IMR-90 (cell line): ENCODE measurements around the gene PAPSS2. TPM values are rescaled to one million over a fixed set of nuclear protein-coding genes. Genes with fewer than 3 reads are reported as not detected.

Source experiments
- ATAC-seq: fragments of 200-7000 bp; cut with Tn5 transposase; 2 replicates; pipeline ENCODE4 v1.9.1; 2020; ENCODE audit warnings: low read depth, mild to moderate bottlenecking, moderate library complexity
- BruUV-seq: library from RNA; stranded (reverse); fragments of 400-500 nt; replicated peaks from 2 replicates; lab custom pipeline; 2021; lab: Mats Ljungman, UMichigan
- CTCF ChIA-PET: fragments of 300-600 bp; formaldehyde crosslinking; extraction: SDS; loops from one replicate; lab custom pipeline; 2021; ENCODE audit warnings: antibody characterized with exemption; lab: Yijun Ruan, JAX
- POLR2A ChIA-PET: fragments of 300-600 bp; sonication (Branson Sonifier 250); formaldehyde crosslinking; loops from one replicate; lab custom pipeline; 2022; ENCODE audit warnings: antibody characterized with exemption; ENCODE audit not compliant: unreplicated experiment; lab: Charles Lee
- DNase-seq: peaks from one replicate; pipeline ENCODE4 v3.0.0; 2013
- H2AFZ ChIP-seq: replicated peaks from 2 replicates; pipeline ENCODE3; 2013; ENCODE audit warnings: low read length, mild to moderate bottlenecking; ENCODE audit not compliant: poor library complexity
- H2AK5ac ChIP-seq: 2 replicates; pipeline ENCODE4 v1.6.1; 2013; ENCODE audit warnings: low read depth, low read length, inconsistent platforms
- H2AK9ac ChIP-seq: replicated peaks from 2 replicates; pipeline ENCODE3; 2013; ENCODE audit warnings: mild to moderate bottlenecking, low read depth, low read length, moderate library complexity; ENCODE audit not compliant: poor library complexity
- H2BK120ac ChIP-seq: 2 replicates; pipeline ENCODE4 v1.6.1; 2013; ENCODE audit warnings: low read depth, low read length, inconsistent platforms
- H2BK15ac ChIP-seq: 3 replicates; pipeline ENCODE4 v1.6.1; 2013; ENCODE audit warnings: low read depth, low read length, inconsistent platforms
- H2BK20ac ChIP-seq: 2 replicates; pipeline ENCODE4 v1.6.1; 2013; ENCODE audit warnings: low read depth, mild to moderate bottlenecking, inconsistent platforms, low read length, moderate library complexity
- H2BK5ac ChIP-seq: 2 replicates; pipeline ENCODE4 v1.6.1; 2013; ENCODE audit warnings: mild to moderate bottlenecking, low read depth, low read length, inconsistent platforms; ENCODE audit not compliant: poor library complexity, severe bottlenecking
- H3K14ac ChIP-seq: replicated peaks from 2 replicates; pipeline ENCODE4 v1.6.1; 2013; ENCODE audit warnings: low read depth, low read length, inconsistent platforms
- H3K18ac ChIP-seq: 2 replicates; pipeline ENCODE4 v1.6.1; 2013; ENCODE audit warnings: low read depth, low read length, control low read depth
- H3K23ac ChIP-seq: 2 replicates; pipeline ENCODE4 v1.6.1; 2013; ENCODE audit warnings: low read depth, low read length, inconsistent platforms
- H3K27ac ChIP-seq: 2 replicates; pipeline ENCODE4 v1.5.1; 2013; ENCODE audit warnings: mild to moderate bottlenecking, control low read depth, low read length; ENCODE audit not compliant: insufficient read depth
- H3K27me3 ChIP-seq: 2 replicates; pipeline ENCODE4 v1.6.1; 2013; ENCODE audit warnings: low read length; ENCODE audit not compliant: control insufficient read depth, insufficient read depth
- H3K36me3 ChIP-seq: 2 replicates; pipeline ENCODE4 v1.6.1; 2013; ENCODE audit warnings: low read length, mixed read lengths; ENCODE audit not compliant: control insufficient read depth, insufficient read depth
- H3K4ac ChIP-seq: 2 replicates; pipeline ENCODE4 v1.6.1; 2013; ENCODE audit warnings: low read depth, low read length, inconsistent platforms
- H3K4me1 ChIP-seq: 2 replicates; pipeline ENCODE4 v1.6.1; 2013; ENCODE audit warnings: low read length, mixed read lengths; ENCODE audit not compliant: control insufficient read depth, insufficient read depth
- H3K4me2 ChIP-seq: 2 replicates; pipeline ENCODE4 v1.6.1; 2013; ENCODE audit warnings: low read depth, mild to moderate bottlenecking, control low read depth, low read length, moderate library complexity
- H3K4me3 ChIP-seq: 2 replicates; pipeline ENCODE4 v1.5.1; 2013; ENCODE audit warnings: low read depth, mild to moderate bottlenecking, control low read depth, low read length, moderate library complexity; ENCODE audit not compliant: insufficient read depth
- H3K56ac ChIP-seq: 2 replicates; pipeline ENCODE4 v1.6.1; 2013; ENCODE audit warnings: low read length, inconsistent platforms; ENCODE audit not compliant: insufficient read depth; ENCODE audit errors: extremely low read depth
- H3K79me1 ChIP-seq, 2 experiments: 2 replicates each; pipeline ENCODE4 v1.6.1; 2013; ENCODE audit warnings: low read length in 2 of 2, inconsistent platforms in 1 of 2, low read depth in 1 of 2
- H3K9ac ChIP-seq: 2 replicates; pipeline ENCODE4 v1.6.1; 2013; ENCODE audit warnings: low read depth, low read length, control low read depth
- H3K9me1 ChIP-seq: 2 replicates; pipeline ENCODE4 v1.6.1; 2013; ENCODE audit warnings: low read length, inconsistent platforms; ENCODE audit not compliant: insufficient read depth
- H3K9me3 ChIP-seq: 2 replicates; pipeline ENCODE4 v1.6.1; 2013; ENCODE audit warnings: low read length; ENCODE audit not compliant: control insufficient read depth, insufficient read depth
- H4K20me1 ChIP-seq: 2 replicates; pipeline ENCODE4 v1.6.1; 2013; ENCODE audit warnings: low read length, inconsistent platforms; ENCODE audit not compliant: insufficient read depth
- H4K5ac ChIP-seq: 2 replicates; pipeline ENCODE4 v1.6.1; 2013; ENCODE audit warnings: mild to moderate bottlenecking, low read depth, low read length, control low read depth
- H4K8ac ChIP-seq, 2 experiments: 2 replicates each; pipeline ENCODE4 v1.6.1; 2013; ENCODE audit warnings: low read depth in 2 of 2, low read length in 2 of 2, control low read depth in 1 of 2, inconsistent platforms in 1 of 2
- H4K91ac ChIP-seq: 2 replicates; pipeline ENCODE4 v1.6.1; 2013; ENCODE audit warnings: low read depth, low read length, inconsistent platforms; ENCODE audit not compliant: insufficient read depth
- CEBPB ChIP-seq: IDR thresholded peaks from 2 replicates; pipeline ENCODE4 v1.6.1; 2012; ENCODE audit warnings: low read depth, low read length, improper control_type of control experiment
- CHD1 ChIP-seq: IDR thresholded peaks from 2 replicates; pipeline ENCODE4 v1.6.1; 2012; ENCODE audit warnings: low read depth, low read length, improper control_type of control experiment
- MAZ ChIP-seq: IDR thresholded peaks from 2 replicates; pipeline ENCODE4 v1.6.1; 2012; ENCODE audit warnings: low read depth, mild to moderate bottlenecking, low read length, improper control_type of control experiment, moderate library complexity, borderline replicate concordance
- WGBS, 2 experiments: methylation state at CpG; one replicate each; pipeline versions ENCODE4 v1.1.5 to v1.1.7; 2013; ENCODE audit warnings: missing lambda C conversion rate in 2 of 2; ENCODE audit not compliant: insufficient read length in 1 of 2; ENCODE audit errors: extremely low coverage in 2 of 2; 5-methylcytosine and 5-hydroxymethylcytosine counted together
- dilution Hi-C: fragments of 300-500 bp; cut with HindIII; formaldehyde crosslinking; loops from one replicate; pipeline ENCODE4 v1.14.3; 2018; ENCODE audit warnings: low sequenced_read_pairs; ENCODE audit not compliant: unreplicated experiment
- in situ Hi-C: fragments of 300-500 bp; cut with MboI; formaldehyde crosslinking; loops from 3 replicates; pipeline ENCODE4 v1.14.3; 2019; ENCODE audit warnings: low sequenced_read_pairs, inconsistent platforms, mixed read lengths
- intact Hi-C: fragments of 100-400 bp; cut with micrococcal nuclease; formaldehyde crosslinking; loops from 2 replicates; pipeline ENCODE4 v1.10.0; 2022
- polyA plus RNA-seq, 3 experiments: library from polyadenylated mRNA; depleted of rRNA; stranded (reverse); fragments of >200 nt; gene quantifications; 2 replicates each; pipeline ENCODE4 v1.2.3, GENCODE V29; 2012; ENCODE audit warnings: low replicate concordance in 1 of 3
- total RNA-seq: library from RNA; depleted of rRNA; stranded (reverse); fragments of >200 nt; gene quantifications from 2 replicates; pipeline ENCODE4 v1.2.3, GENCODE V29; 2012
- TF ChIP-seq, protein P1 (sequence below): conservative IDR thresholded peaks from 2 replicates; pipeline ENCODE4 v1.5.1; 2012; ENCODE audit warnings: mild to moderate bottlenecking, low read depth, low read length, improper control_type of control experiment
- TF ChIP-seq, protein P2 (sequence below): fragments of 150-350 bp; IDR thresholded peaks from 2 replicates; pipeline ENCODE4 v1.6.1; 2016; ENCODE audit warnings: low read depth, mild to moderate bottlenecking, low read length, moderate library complexity, borderline replicate concordance

PAPSS2 gene
- total and polyA plus RNA-seq, 2 of the 4 experiments (the other 2 are of a cell fraction), result 55.0 to 63.3 TPM

- Histone ChIP-seq H2AK5ac (no peak overlapping the region), H4K91ac (no peak overlapping the region), H3K36me3 (no peaks in the 10 kb centered on the region), H4K8ac (no peak overlapping the region), H2AFZ (no peak overlapping the region), H4K20me1 (peaks cover 10% of the 10 kb centered on the region; the same call in 1 of the 2 replicates), H2BK5ac (no peak overlapping the region), H3K23ac (no peak overlapping the region), H3K9me1 (peaks cover 2% of the 10 kb centered on the region; the same call in 1 of the 2 replicates), H3K4me2 (no peak overlapping the region), H3K79me1 (peaks cover 9 to 51% of the 10 kb centered on the region in 2 experiments; a peak in 2 of 4 replicates), H3K56ac (no peak overlapping the region), H3K4ac (no peak overlapping the region), H3K9me3 (no peaks in the 10 kb centered on the region), H3K4me1 (peaks cover 8% of the 10 kb centered on the region), H2BK120ac (no peak overlapping the region), H3K9ac (no peak overlapping the region), H3K27me3 (no peaks in the 10 kb centered on the region), H3K14ac (no peak overlapping the region), H2AK9ac (no peak overlapping the region), H3K27ac (no peak overlapping the region), H3K4me3 (no peak overlapping the region), H2BK15ac (no peak overlapping the region), H4K5ac (no peak overlapping the region), H2BK20ac (no peak overlapping the region), H3K18ac (no peak overlapping the region)
- DNase-seq (no peak), ATAC-seq (no peak)
- in situ Hi-C loops (no loop called here), dilution Hi-C loops (no loop called here), intact Hi-C loops (no loop called here)
- no peak for TF ChIP-seq CEBPB
- TF ChIP-seq CHD1, result no peak
- TF ChIP-seq MAZ, result no peak
- TF ChIP-seq, protein P1, sequence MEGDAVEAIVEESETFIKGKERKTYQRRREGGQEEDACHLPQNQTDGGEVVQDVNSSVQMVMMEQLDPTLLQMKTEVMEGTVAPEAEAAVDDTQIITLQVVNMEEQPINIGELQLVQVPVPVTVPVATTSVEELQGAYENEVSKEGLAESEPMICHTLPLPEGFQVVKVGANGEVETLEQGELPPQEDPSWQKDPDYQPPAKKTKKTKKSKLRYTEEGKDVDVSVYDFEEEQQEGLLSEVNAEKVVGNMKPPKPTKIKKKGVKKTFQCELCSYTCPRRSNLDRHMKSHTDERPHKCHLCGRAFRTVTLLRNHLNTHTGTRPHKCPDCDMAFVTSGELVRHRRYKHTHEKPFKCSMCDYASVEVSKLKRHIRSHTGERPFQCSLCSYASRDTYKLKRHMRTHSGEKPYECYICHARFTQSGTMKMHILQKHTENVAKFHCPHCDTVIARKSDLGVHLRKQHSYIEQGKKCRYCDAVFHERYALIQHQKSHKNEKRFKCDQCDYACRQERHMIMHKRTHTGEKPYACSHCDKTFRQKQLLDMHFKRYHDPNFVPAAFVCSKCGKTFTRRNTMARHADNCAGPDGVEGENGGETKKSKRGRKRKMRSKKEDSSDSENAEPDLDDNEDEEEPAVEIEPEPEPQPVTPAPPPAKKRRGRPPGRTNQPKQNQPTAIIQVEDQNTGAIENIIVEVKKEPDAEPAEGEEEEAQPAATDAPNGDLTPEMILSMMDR, result no peak
- TF ChIP-seq, protein P2, sequence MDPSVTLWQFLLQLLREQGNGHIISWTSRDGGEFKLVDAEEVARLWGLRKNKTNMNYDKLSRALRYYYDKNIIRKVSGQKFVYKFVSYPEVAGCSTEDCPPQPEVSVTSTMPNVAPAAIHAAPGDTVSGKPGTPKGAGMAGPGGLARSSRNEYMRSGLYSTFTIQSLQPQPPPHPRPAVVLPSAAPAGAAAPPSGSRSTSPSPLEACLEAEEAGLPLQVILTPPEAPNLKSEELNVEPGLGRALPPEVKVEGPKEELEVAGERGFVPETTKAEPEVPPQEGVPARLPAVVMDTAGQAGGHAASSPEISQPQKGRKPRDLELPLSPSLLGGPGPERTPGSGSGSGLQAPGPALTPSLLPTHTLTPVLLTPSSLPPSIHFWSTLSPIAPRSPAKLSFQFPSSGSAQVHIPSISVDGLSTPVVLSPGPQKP, result no peak
- no TSS peak for BruUV-seq
- CTCF ChIA-PET, result no interaction called here
- WGBS, 2 experiments, result no CpG with 5 or more reads among the region's 2 CpGs
- POLR2A ChIA-PET, result no interaction called here
These were observed 18.6 kb downstream of the PAPSS2 start for GRCh38 chr10:87678302-87678701.
